Measurements from ENCODE around the gene ZNF19. TPM values are rescaled to one million over a fixed set of nuclear protein-coding genes. Genes with fewer than 3 reads are reported as not detected.

Gene ZNF19
- total and polyA plus RNA-seq, 10 donors = 1.9 to 9.5 (median 6.3) TPM

- 63 to 78% (median 70%) methylated on average over 3 of the region's 3 CpGs for WGBS, 5 donors
- Histone ChIP-seq H3K4me1 (no peaks in the 10 kb centered on the region), H3K9me3 (no peaks in the 10 kb centered on the region), H3K36me3 (no peaks in the 10 kb centered on the region), H3K27ac (no peak overlapping the region), H3K4me3 (no peak overlapping the region), H3K27me3 (replicated peaks in 1 of 7) (no peaks in the 10 kb centered on the region)
- TF ChIP-seq CTCF (IDR thresholded peaks at IDR 0.05 in 8 of 11, conservative IDR thresholded peaks at IDR 0.05 in 3 of 11) (no peak), POLR2AphosphoS5 (IDR thresholded peaks at IDR 0.05) (no peak), POLR2A (IDR thresholded peaks at IDR 0.05) (no peak)
- DNase-seq = no peak
- intact Hi-C loops (cut with DNase I; ENCODE audit: low total_unique reads) = no loop called here
Measured at GRCh38 chr16:71491054-71491453, 1.9 kb upstream of the ZNF19 start.

GRCh38 chr16:71490361-71490760 lies 1.2 kb upstream of the ZNF19 start:
- H3K4me3 ChIP-seq = no peak overlapping the region
- no peaks in the 10 kb centered on the region for H3K4me1 ChIP-seq
- no peak overlapping the region for H3K27ac ChIP-seq
- intact Hi-C loops (cut with DNase I; ENCODE audit: low total_unique reads) = no loop called here
- TF ChIP-seq CTCF (IDR thresholded peaks at IDR 0.05 in 8 of 11, conservative IDR thresholded peaks at IDR 0.05 in 3 of 11) (no peak), POLR2AphosphoS5 (IDR thresholded peaks at IDR 0.05) (no peak), POLR2A (IDR thresholded peaks at IDR 0.05) (no peak)
- DNase-seq = no peak
- no peaks in the 10 kb centered on the region for H3K36me3 ChIP-seq
- no peaks in the 10 kb centered on the region for H3K9me3 ChIP-seq
- no peaks in the 10 kb centered on the region for H3K27me3 ChIP-seq (replicated peaks in 1 of 7)

DNA sequence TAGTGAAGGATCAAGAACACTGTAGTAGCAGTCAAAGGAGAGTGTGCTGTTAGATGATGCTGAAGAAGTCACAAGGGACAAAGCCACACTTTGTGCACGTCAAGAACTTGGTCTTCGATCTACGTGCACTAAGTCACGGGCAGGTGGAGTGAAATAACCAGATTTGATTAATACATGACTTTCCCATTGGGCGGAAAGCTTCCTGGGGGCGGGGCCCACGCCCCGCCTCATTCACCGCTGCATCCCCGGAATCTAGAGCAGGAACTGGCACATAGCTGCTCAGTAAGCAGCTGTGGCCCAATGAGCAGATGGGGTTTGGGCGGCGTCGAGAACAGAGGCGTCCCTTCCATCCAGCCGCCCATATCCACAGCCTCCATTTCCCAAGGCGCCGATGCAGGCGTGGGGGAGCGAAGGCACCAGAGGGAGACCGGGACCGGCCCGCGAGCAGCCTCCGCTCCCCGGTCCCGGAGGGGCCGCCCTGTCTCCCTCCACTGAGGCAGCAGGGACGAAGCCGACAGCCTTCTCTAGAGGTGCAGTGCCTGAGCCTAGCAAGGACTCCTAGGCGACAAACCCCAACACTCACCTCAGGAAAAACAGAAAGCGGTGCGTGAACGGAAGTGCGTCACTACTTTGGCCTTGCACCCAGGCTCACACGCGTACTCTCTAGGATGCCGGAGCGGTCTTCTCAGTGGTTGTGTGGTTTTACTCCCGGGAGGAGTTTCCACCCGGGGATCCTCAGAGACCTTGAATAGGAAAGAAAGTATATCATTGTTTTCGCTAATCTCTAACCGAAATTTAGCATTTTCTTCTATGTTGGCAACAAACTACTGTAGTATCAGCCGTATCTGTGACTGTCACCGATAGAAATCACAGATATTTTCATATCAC lies 4.9 kb downstream of the ZNF19 start:
- DNase-seq = peak; percentile 94
- Histone ChIP-seq H3K27ac (peak overlapping the region; percentile 95 to 99 (median 98)), H3K27me3 (replicated peaks in 1 of 7) (no peaks in the 10 kb centered on the region), H3K36me3 (no peaks in the 10 kb centered on the region), H3K4me3 (peak overlapping the region; percentile 71 to 91 (median 86)), H3K4me1 (peaks cover 0 to 28% (median 13%) of the 10 kb centered on the region in 6 donors), H3K9me3 (no peaks in the 10 kb centered on the region)
- 0 to 1% (median 1%) methylated on average over 29 to 44 of the region's 44 CpGs for WGBS, 5 donors
- intact Hi-C loops (cut with DNase I; ENCODE audit: low total_unique reads) = no loop called here
- TF ChIP-seq POLR2A (IDR thresholded peaks at IDR 0.05) = peak in 2 of 3 donors; percentile 16 to 30
- peak; percentile 89 to 96 (median 94) for TF ChIP-seq POLR2AphosphoS5 (IDR thresholded peaks at IDR 0.05)
- TF ChIP-seq CTCF (IDR thresholded peaks at IDR 0.05 in 8 of 11, conservative IDR thresholded peaks at IDR 0.05 in 3 of 11) = no peak

DNA sequence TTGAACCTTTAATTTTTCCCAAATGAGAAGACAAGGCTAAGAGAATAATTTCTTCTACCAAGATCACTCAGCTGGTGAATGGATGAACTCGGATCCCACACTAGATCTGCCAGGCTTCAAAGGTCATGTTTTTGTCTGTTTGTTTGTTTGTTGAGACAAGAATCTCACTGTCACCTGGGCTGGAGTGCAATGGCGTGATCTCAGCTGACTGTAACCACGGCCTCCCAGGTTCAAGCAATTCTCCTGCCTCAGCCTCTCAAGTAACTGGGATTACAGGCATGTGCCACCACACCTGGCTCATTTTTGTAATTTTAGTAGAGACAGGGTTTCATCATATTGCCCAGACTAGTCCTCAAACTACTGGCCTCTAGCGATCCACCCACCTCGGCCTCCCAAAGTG lies 6.6 kb downstream of the ZNF19 start:
- Histone ChIP-seq H3K4me3 (no peak overlapping the region), H3K27me3 (replicated peaks in 1 of 7) (no peaks in the 10 kb centered on the region), H3K4me1 (peaks cover 0 to 28% (median 13%) of the 10 kb centered on the region in 6 donors), H3K36me3 (peaks cover 0 to 14% (median 7%) of the 10 kb centered on the region in 6 donors), H3K9me3 (no peaks in the 10 kb centered on the region), H3K27ac (no peak overlapping the region)
- 84 to 94% (median 89%) methylated on average over 5 of the region's 5 CpGs for WGBS, 5 donors
- no peak for TF ChIP-seq CTCF (IDR thresholded peaks at IDR 0.05 in 8 of 11, conservative IDR thresholded peaks at IDR 0.05 in 3 of 11)
- TF ChIP-seq POLR2AphosphoS5 (IDR thresholded peaks at IDR 0.05) = no peak
- TF ChIP-seq POLR2A (IDR thresholded peaks at IDR 0.05) = no peak
- intact Hi-C loops (cut with DNase I; ENCODE audit: low total_unique reads) = loop anchor here (2.0 kb wide), 1 partner anchor 20 kb away; the partner anchor contains the start of gene ZNF23
- DNase-seq = no peak

Data from spleen (tissue), 11 donors.